Esophagus squamous epithelium (tissue), 4 donors: ENCODE measurements around the gene POM121.
"Not testable (repeated sequence)": the region's sequence is repeated elsewhere in the genome, so short reads cannot be mapped to it uniquely, and the experiment has no call there.

Experiments
- POLR2A ChIP-seq, 4 donors: fragments of 450-650 bp; IDR thresholded peaks; one replicate each; pipeline ENCODE4 v1.6.1; 2017; ENCODE audit warnings: antibody characterized with exemption in 4 of 4, mild to moderate bottlenecking in 4 of 4, moderate library complexity in 3 of 4
- TF ChIP-seq, protein P1 (sequence below), 6 experiments: fragments of 450-650 bp in 4 of 6; fragments of 200-600 bp in 2 of 6; sonication (generic) in 2 of 6; IDR thresholded peaks; one replicate each; pipeline ENCODE4 v1.5.1; 2016 to 2019; ENCODE audit warnings: antibody characterized with exemption in 6 of 6, mild to moderate bottlenecking in 4 of 6, moderate library complexity in 4 of 6

DNA sequence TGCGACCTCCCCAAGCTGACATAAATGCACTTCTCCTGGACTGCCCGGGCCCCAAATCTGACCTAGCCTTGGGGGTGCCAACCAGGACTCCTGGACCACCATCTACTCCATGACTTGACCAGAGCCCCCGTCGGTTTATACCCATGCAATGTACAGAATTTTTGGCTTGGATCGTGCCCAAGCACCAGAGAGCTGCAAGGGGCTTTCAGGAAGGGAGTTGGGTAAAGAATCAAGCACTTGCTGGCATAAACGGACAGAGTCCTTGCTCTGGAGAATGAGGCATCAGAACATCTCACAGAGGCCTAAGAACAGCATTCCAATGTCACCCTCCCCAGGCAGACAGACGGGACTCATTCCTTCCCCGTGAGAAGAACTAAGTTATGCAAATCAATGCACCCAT is 38.2 kb downstream of the POM121 start:
- TF ChIP-seq, protein P1, sequence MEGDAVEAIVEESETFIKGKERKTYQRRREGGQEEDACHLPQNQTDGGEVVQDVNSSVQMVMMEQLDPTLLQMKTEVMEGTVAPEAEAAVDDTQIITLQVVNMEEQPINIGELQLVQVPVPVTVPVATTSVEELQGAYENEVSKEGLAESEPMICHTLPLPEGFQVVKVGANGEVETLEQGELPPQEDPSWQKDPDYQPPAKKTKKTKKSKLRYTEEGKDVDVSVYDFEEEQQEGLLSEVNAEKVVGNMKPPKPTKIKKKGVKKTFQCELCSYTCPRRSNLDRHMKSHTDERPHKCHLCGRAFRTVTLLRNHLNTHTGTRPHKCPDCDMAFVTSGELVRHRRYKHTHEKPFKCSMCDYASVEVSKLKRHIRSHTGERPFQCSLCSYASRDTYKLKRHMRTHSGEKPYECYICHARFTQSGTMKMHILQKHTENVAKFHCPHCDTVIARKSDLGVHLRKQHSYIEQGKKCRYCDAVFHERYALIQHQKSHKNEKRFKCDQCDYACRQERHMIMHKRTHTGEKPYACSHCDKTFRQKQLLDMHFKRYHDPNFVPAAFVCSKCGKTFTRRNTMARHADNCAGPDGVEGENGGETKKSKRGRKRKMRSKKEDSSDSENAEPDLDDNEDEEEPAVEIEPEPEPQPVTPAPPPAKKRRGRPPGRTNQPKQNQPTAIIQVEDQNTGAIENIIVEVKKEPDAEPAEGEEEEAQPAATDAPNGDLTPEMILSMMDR (IDR thresholded peaks at IDR 0.05): not testable (repeated sequence)
- TF ChIP-seq POLR2A (IDR thresholded peaks at IDR 0.05): not testable (repeated sequence)
